GM19328 (cell line): Measurements from ENCODE around the gene CRYGB.
"Not testable (repeated sequence)": the region's sequence is repeated elsewhere in the genome, so short reads cannot be mapped to it uniquely, and the experiment has no call there.

Source experiments
- ATAC-seq: cut with Tn5 transposase; IDR thresholded peaks from one replicate; pipeline ENCODE4 v1.9.1; 2021; ENCODE audit warnings: mild to moderate bottlenecking, moderate library complexity; ENCODE audit not compliant: unreplicated experiment

The CRYGB gene

GRCh38 chr2:208118918-208119317, 27.0 kb downstream of the CRYGB start:
- ATAC-seq = no peak

- not testable (repeated sequence) for ATAC-seq
Observed at GRCh38 chr2:208117390-208117789, 28.6 kb downstream of the CRYGB start.

GRCh38 chr2:208112969-208113368, 33.0 kb downstream of the CRYGB start:
- no peak for ATAC-seq

GRCh38 chr2:208112273-208112745, 33.6 kb downstream of the CRYGB start:
- ATAC-seq = not testable (repeated sequence)

- no peak for ATAC-seq
Observed at GRCh38 chr2:208103616-208104015, 42.3 kb downstream of the CRYGB start.

- ATAC-seq = no peak
Observed at GRCh38 chr2:208101716-208102631, 44.0 kb downstream of the CRYGB start.

- ATAC-seq = no peak
Observed at GRCh38 chr2:208099682-208100470, 46.1 kb downstream of the CRYGB start.

- not testable (repeated sequence) for ATAC-seq
Observed at GRCh38 chr2:208098701-208099100, 47.3 kb downstream of the CRYGB start.

- no peak for ATAC-seq
Observed at GRCh38 chr2:208098267-208098666, 47.7 kb downstream of the CRYGB start.

- no peak for ATAC-seq
Observed at GRCh38 chr2:208097801-208098200, 48.2 kb downstream of the CRYGB start.

GRCh38 chr2:208097313-208097712, 48.6 kb downstream of the CRYGB start:
- ATAC-seq = no peak

GRCh38 chr2:208096080-208096479, 49.9 kb downstream of the CRYGB start:
- ATAC-seq = no peak

GRCh38 chr2:208093128-208093527, 52.8 kb downstream of the CRYGB start:
- ATAC-seq = no peak
